MCF 10A (cell line): Measurements from ENCODE around the gene KIF26A. TPM values are rescaled to one million over a fixed set of nuclear protein-coding genes. Genes with fewer than 3 reads are reported as not detected.

Experiments
- BruUV-seq: library from RNA; stranded (reverse); fragments of 400-500 nt; replicated peaks from 2 replicates; lab custom pipeline; 2021; lab: Mats Ljungman, UMichigan
- CTCF ChIA-PET: fragments of 300-600 bp; sonication (Branson Sonifier 250); formaldehyde crosslinking; extraction: SDS; loops from one replicate; lab custom pipeline; 2021; ENCODE audit warnings: antibody characterized with exemption, inconsistent platforms; lab: Yijun Ruan, JAX
- POLR2A ChIA-PET: fragments of 300-600, 350-650 bp; sonication (Branson Sonifier 250); formaldehyde crosslinking; extraction: SDS; loops from one replicate; lab custom pipeline; 2020; ENCODE audit warnings: antibody characterized with exemption, inconsistent platforms; lab: Yijun Ruan, JAX
- DNase-seq: peaks from one replicate; pipeline ENCODE4 v3.0.0-alpha.2; 2018; ENCODE audit not compliant: unreplicated experiment
- H3K27ac Mint-ChIP-seq: one replicate; pipeline ENCODE4 v1.8.0; 2022; ENCODE audit warnings: mild to moderate bottlenecking, low read depth, mixed read lengths; ENCODE audit not compliant: unreplicated experiment
- H3K27me3 Mint-ChIP-seq: one replicate; pipeline ENCODE4 v1.8.0; 2022; ENCODE audit warnings: mixed read lengths; ENCODE audit not compliant: insufficient read depth, unreplicated experiment
- H3K36me3 Mint-ChIP-seq: one replicate; pipeline ENCODE4 v1.8.0; 2022; ENCODE audit warnings: mild to moderate bottlenecking, moderate library complexity, mixed read lengths; ENCODE audit not compliant: insufficient read depth, unreplicated experiment
- H3K4me1 Mint-ChIP-seq: one replicate; pipeline ENCODE4 v1.8.0; 2022; ENCODE audit warnings: mixed read lengths; ENCODE audit not compliant: insufficient read depth, unreplicated experiment
- H3K4me3 Mint-ChIP-seq: one replicate; pipeline ENCODE4 v1.8.0; 2022; ENCODE audit warnings: mild to moderate bottlenecking, moderate library complexity, mixed read lengths; ENCODE audit not compliant: unreplicated experiment
- H3K9me3 Mint-ChIP-seq: one replicate; pipeline ENCODE4 v1.8.0; 2022; ENCODE audit warnings: mixed read lengths; ENCODE audit not compliant: unreplicated experiment
- CTCF ChIP-seq: fragments of 200-600 bp; IDR thresholded peaks from one replicate; pipeline ENCODE4 v1.8.0; 2022; ENCODE audit warnings: antibody characterized with exemption, mild to moderate bottlenecking; ENCODE audit not compliant: unreplicated experiment
- intact Hi-C: fragments of 100-400 bp; cut with micrococcal nuclease; formaldehyde crosslinking; loops from 2 replicates; pipeline ENCODE4 v1.14.1; 2022
- total RNA-seq: library from RNA; stranded (reverse); gene quantifications from 2 replicates; pipeline ENCODE4 v1.2.3, GENCODE V29; 2022

The KIF26A gene
- total RNA-seq, 1 experiment from 2014 or later: 0.26 TPM

GRCh38 chr14:104219731-104220214 is 81.4 kb downstream of the KIF26A start:
- H3K9me3 Mint-ChIP-seq: no peaks in the 10 kb centered on the region

GRCh38 chr14:104220215-104221070 is 82.1 kb downstream of the KIF26A start:
- Mint-ChIP-seq H3K4me3 (no peak overlapping the region), H3K36me3 (no peaks in the 10 kb centered on the region), H3K27me3 (peaks cover 12% of the 10 kb centered on the region), H3K9me3 (no peaks in the 10 kb centered on the region), H3K27ac (no peak overlapping the region), H3K4me1 (no peaks in the 10 kb centered on the region)
- intact Hi-C loops: no loop called here
- ChIA-PET POLR2A (no interaction called here), CTCF (interaction anchor here (0.7 kb wide), 1 partner anchor 143 kb away, joined by 3 read pairs; no protein-coding TSS in a partner anchor)
- DNase-seq: no peak
- no TSS peak for BruUV-seq
- no peak for TF ChIP-seq CTCF

More at GRCh38 chr14:104219731-104220214, 81.4 kb downstream of the KIF26A start:
- CTCF ChIA-PET: interaction anchor here (0.6 to 0.7 kb wide), 2 partner anchors 124 to 142 kb away, joined by 3 read pairs; no protein-coding TSS in a partner anchor
- Mint-ChIP-seq H3K27me3 (peaks cover 12% of the 10 kb centered on the region), H3K4me1 (no peaks in the 10 kb centered on the region), H3K4me3 (no peak overlapping the region), H3K36me3 (no peaks in the 10 kb centered on the region), H3K27ac (no peak overlapping the region)
- DNase-seq: no peak
- no TSS peak for BruUV-seq
- no peak for TF ChIP-seq CTCF
- intact Hi-C loops: no loop called here
- POLR2A ChIA-PET: no interaction called here

- H3K4me3 Mint-ChIP-seq: no peak overlapping the region
- CTCF ChIA-PET: interaction anchor here (0.6 kb wide), 1 partner anchor 339 kb away, joined by 3 read pairs; no protein-coding TSS in a partner anchor
- no TSS peak for BruUV-seq
These were observed 82.8 kb downstream of the KIF26A start for GRCh38 chr14:104221071-104221625.

More at GRCh38 chr14:104221071-104221625, 82.8 kb downstream of the KIF26A start:
- H3K27me3 Mint-ChIP-seq: peaks cover 12% of the 10 kb centered on the region
- H3K36me3 Mint-ChIP-seq: no peaks in the 10 kb centered on the region
- TF ChIP-seq CTCF: no peak
- intact Hi-C loops: no loop called here
- no peak for DNase-seq
- H3K4me1 Mint-ChIP-seq: no peaks in the 10 kb centered on the region
- POLR2A ChIA-PET: no interaction called here
- no peaks in the 10 kb centered on the region for H3K9me3 Mint-ChIP-seq
- H3K27ac Mint-ChIP-seq: no peak overlapping the region
